ENCODE results near the gene SUSD6.
A peak's percentile ranks its signal among the peaks of the same experiment; 100 is the strongest.

The SUSD6 gene

GRCh38 chr14:69673104-69673503 lies 61.7 kb downstream of the SUSD6 start:
- DNase-seq (ENCODE audit: insufficient read length, low spot score) (no peak), FAIRE-seq (no peak)
- TF ChIP-seq POLR2A (IDR thresholded peaks at IDR 0.05; ENCODE audit: low read depth, low read length) = no peak
- no peak for TF ChIP-seq TAF1 (IDR thresholded peaks at IDR 0.05; ENCODE audit: low read depth, low read length)
- no peak for TF ChIP-seq SPI1 (IDR thresholded peaks at IDR 0.05; ENCODE audit: low read depth, low read length)
- TF ChIP-seq PAX5 (IDR thresholded peaks at IDR 0.05; ENCODE audit: insufficient read depth, low read length, severe bottlenecking) = no peak
- TF ChIP-seq POU2F2 (IDR thresholded peaks at IDR 0.05; ENCODE audit: low read depth, low read length) = no peak
- TF ChIP-seq POLR2AphosphoS5 (IDR thresholded peaks at IDR 0.05; ENCODE audit: low read depth, low read length) = no peak

GRCh38 chr14:69673578-69674305 lies 62.3 kb downstream of the SUSD6 start:
- TF ChIP-seq POLR2AphosphoS5 (IDR thresholded peaks at IDR 0.05; ENCODE audit: low read depth, low read length) (no peak), SPI1 (IDR thresholded peaks at IDR 0.05; ENCODE audit: low read depth, low read length) (no peak), TAF1 (IDR thresholded peaks at IDR 0.05; ENCODE audit: low read depth, low read length) (no peak), POU2F2 (IDR thresholded peaks at IDR 0.05; ENCODE audit: low read depth, low read length) (no peak), PAX5 (IDR thresholded peaks at IDR 0.05; ENCODE audit: insufficient read depth, low read length, severe bottlenecking) (no peak), POLR2A (IDR thresholded peaks at IDR 0.05; ENCODE audit: low read depth, low read length) (no peak)
- DNase-seq (ENCODE audit: insufficient read length, low spot score) (no peak), FAIRE-seq (peak; percentile 40)

GRCh38 chr14:69674546-69675244 lies 63.3 kb downstream of the SUSD6 start:
- TF ChIP-seq SPI1 (IDR thresholded peaks at IDR 0.05; ENCODE audit: low read depth, low read length) (no peak), POLR2AphosphoS5 (IDR thresholded peaks at IDR 0.05; ENCODE audit: low read depth, low read length) (no peak), PAX5 (IDR thresholded peaks at IDR 0.05; ENCODE audit: insufficient read depth, low read length, severe bottlenecking) (no peak), POU2F2 (IDR thresholded peaks at IDR 0.05; ENCODE audit: low read depth, low read length) (no peak), POLR2A (IDR thresholded peaks at IDR 0.05; ENCODE audit: low read depth, low read length) (no peak), TAF1 (IDR thresholded peaks at IDR 0.05; ENCODE audit: low read depth, low read length) (no peak)
- DNase-seq (ENCODE audit: insufficient read length, low spot score) (no peak), FAIRE-seq (no peak)

- no peak for TF ChIP-seq TAF1 (IDR thresholded peaks at IDR 0.05; ENCODE audit: low read depth, low read length)
- no peak for TF ChIP-seq POU2F2 (IDR thresholded peaks at IDR 0.05; ENCODE audit: low read depth, low read length)
- TF ChIP-seq POLR2A (IDR thresholded peaks at IDR 0.05; ENCODE audit: low read depth, low read length) = no peak
- TF ChIP-seq SPI1 (IDR thresholded peaks at IDR 0.05; ENCODE audit: low read depth, low read length) = no peak
- TF ChIP-seq POLR2AphosphoS5 (IDR thresholded peaks at IDR 0.05; ENCODE audit: low read depth, low read length) = no peak
- TF ChIP-seq PAX5 (IDR thresholded peaks at IDR 0.05; ENCODE audit: insufficient read depth, low read length, severe bottlenecking) = no peak
- DNase-seq (ENCODE audit: insufficient read length, low spot score) (no peak), FAIRE-seq (no peak)
Observed at GRCh38 chr14:69675245-69675583, 63.8 kb downstream of the SUSD6 start.

DNA sequence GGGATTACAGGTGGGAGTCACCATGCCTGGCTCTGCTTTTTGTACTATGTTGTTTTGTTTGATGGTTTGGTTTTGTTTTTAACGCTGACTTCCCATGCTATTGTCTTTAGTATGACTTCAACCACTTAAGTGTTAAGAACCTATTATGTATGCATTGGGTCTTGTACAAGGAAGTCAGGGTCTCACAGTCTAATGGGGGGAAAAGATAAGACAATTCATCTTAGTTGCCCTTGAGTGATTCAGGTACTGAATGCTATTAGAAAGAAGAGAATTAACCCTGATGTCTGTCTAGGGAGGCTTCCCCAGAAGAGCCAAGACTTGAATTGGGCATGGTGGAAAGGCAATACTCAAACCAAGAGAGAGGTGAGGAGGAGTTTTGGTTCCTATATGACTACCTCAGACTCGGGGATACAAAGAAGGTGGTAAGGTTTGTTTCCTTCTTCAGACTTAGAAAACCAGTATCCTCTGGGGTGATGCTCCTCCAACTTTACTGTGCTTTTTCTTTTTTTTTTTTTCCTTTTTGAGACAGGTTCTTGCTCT lies 64.6 kb downstream of the SUSD6 start:
- TF ChIP-seq POLR2AphosphoS5 (IDR thresholded peaks at IDR 0.05; ENCODE audit: low read depth, low read length) = no peak
- no peak for TF ChIP-seq SPI1 (IDR thresholded peaks at IDR 0.05; ENCODE audit: low read depth, low read length)
- TF ChIP-seq POU2F2 (IDR thresholded peaks at IDR 0.05; ENCODE audit: low read depth, low read length) = peak; percentile 75
- TF ChIP-seq PAX5 (IDR thresholded peaks at IDR 0.05; ENCODE audit: insufficient read depth, low read length, severe bottlenecking) = no peak
- FAIRE-seq = peak; percentile 66
- DNase-seq (ENCODE audit: insufficient read length, low spot score) = peak; percentile 49

- FAIRE-seq (peak; percentile 38), DNase-seq (ENCODE audit: insufficient read length, low spot score) (no peak)
- TF ChIP-seq PAX5 (IDR thresholded peaks at IDR 0.05; ENCODE audit: insufficient read depth, low read length, severe bottlenecking) = no peak
- no peak for TF ChIP-seq TAF1 (IDR thresholded peaks at IDR 0.05; ENCODE audit: low read depth, low read length)
- TF ChIP-seq POU2F2 (IDR thresholded peaks at IDR 0.05; ENCODE audit: low read depth, low read length) = no peak
- TF ChIP-seq POLR2AphosphoS5 (IDR thresholded peaks at IDR 0.05; ENCODE audit: low read depth, low read length) = no peak
- no peak for TF ChIP-seq SPI1 (IDR thresholded peaks at IDR 0.05; ENCODE audit: low read depth, low read length)
- TF ChIP-seq POLR2A (IDR thresholded peaks at IDR 0.05; ENCODE audit: low read depth, low read length) = no peak
Observed at GRCh38 chr14:69676723-69677122, 65.3 kb downstream of the SUSD6 start.

DNA sequence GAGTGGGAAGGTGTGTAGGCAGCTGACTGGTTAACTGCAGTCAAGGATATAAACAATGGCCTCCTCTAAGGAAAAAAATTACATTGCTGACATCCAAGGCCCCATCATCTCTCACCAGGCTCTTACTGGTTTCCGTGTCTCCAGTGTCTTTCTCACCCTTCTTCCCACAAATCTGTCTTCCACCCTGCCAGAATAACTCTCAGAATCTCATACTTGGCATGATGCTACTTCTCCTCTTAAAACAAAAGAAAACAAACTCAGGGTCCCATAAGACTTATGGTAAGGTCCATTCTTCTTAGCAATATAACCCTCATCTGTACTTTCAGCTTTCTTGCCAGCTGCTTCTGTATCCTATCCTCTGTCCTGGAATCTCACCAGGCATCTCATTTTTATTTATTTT lies 68.9 kb downstream of the SUSD6 start:
- TF ChIP-seq TAF1 (IDR thresholded peaks at IDR 0.05; ENCODE audit: low read depth, low read length) = no peak
- TF ChIP-seq POLR2AphosphoS5 (IDR thresholded peaks at IDR 0.05; ENCODE audit: low read depth, low read length) = no peak
- TF ChIP-seq SPI1 (IDR thresholded peaks at IDR 0.05; ENCODE audit: low read depth, low read length) = no peak
- no peak for TF ChIP-seq POLR2A (IDR thresholded peaks at IDR 0.05; ENCODE audit: low read depth, low read length)
- TF ChIP-seq POU2F2 (IDR thresholded peaks at IDR 0.05; ENCODE audit: low read depth, low read length) = no peak
- TF ChIP-seq PAX5 (IDR thresholded peaks at IDR 0.05; ENCODE audit: insufficient read depth, low read length, severe bottlenecking) = no peak
- DNase-seq (ENCODE audit: insufficient read length, low spot score) (no peak), FAIRE-seq (no peak)

GRCh38 chr14:69682136-69682535 lies 70.7 kb downstream of the SUSD6 start:
- no peak for DNase-seq (ENCODE audit: insufficient read length, low spot score)
- TF ChIP-seq POLR2AphosphoS5 (IDR thresholded peaks at IDR 0.05; ENCODE audit: low read depth, low read length) (no peak), POU2F2 (IDR thresholded peaks at IDR 0.05; ENCODE audit: low read depth, low read length) (no peak), SPI1 (IDR thresholded peaks at IDR 0.05; ENCODE audit: low read depth, low read length) (no peak), PAX5 (IDR thresholded peaks at IDR 0.05; ENCODE audit: insufficient read depth, low read length, severe bottlenecking) (no peak), TAF1 (IDR thresholded peaks at IDR 0.05; ENCODE audit: low read depth, low read length) (no peak), POLR2A (IDR thresholded peaks at IDR 0.05; ENCODE audit: low read depth, low read length) (no peak)
- no peak for FAIRE-seq

GRCh38 chr14:69682621-69683263 lies 71.3 kb downstream of the SUSD6 start:
- FAIRE-seq (peak; percentile 9), DNase-seq (ENCODE audit: insufficient read length, low spot score) (no peak)
- no peak for TF ChIP-seq POLR2AphosphoS5 (IDR thresholded peaks at IDR 0.05; ENCODE audit: low read depth, low read length)
- TF ChIP-seq SPI1 (IDR thresholded peaks at IDR 0.05; ENCODE audit: low read depth, low read length) = no peak
- TF ChIP-seq TAF1 (IDR thresholded peaks at IDR 0.05; ENCODE audit: low read depth, low read length) = no peak
- TF ChIP-seq POU2F2 (IDR thresholded peaks at IDR 0.05; ENCODE audit: low read depth, low read length) = no peak
- TF ChIP-seq POLR2A (IDR thresholded peaks at IDR 0.05; ENCODE audit: low read depth, low read length) = no peak
- no peak for TF ChIP-seq PAX5 (IDR thresholded peaks at IDR 0.05; ENCODE audit: insufficient read depth, low read length, severe bottlenecking)

Measured in GM12891 (cell line).